GM12891 (cell line): ENCODE results near the gene CHRNE.
"Not testable (repeated sequence)": the region's sequence is repeated elsewhere in the genome, so short reads cannot be mapped to it uniquely, and the experiment has no call there.

Experiments
- DNase-seq: peaks from one replicate; pipeline ENCODE4 v3.0.0; 2011; ENCODE audit warnings: low spot score; ENCODE audit not compliant: insufficient read length
- FAIRE-seq: peaks from 2 replicates; lab custom pipeline; 2011; peaks lifted over from hg19 to GRCh38; lab: Jason Lieb, UNC
- PAX5 ChIP-seq: IDR thresholded peaks from 2 replicates; pipeline ENCODE4 v1.6.1; 2011; ENCODE audit warnings: low read length, moderate library complexity, mild to moderate bottlenecking; ENCODE audit not compliant: insufficient read depth, severe bottlenecking
- POLR2A ChIP-seq: IDR thresholded peaks from 2 replicates; pipeline ENCODE4 v1.6.1; 2011; ENCODE audit warnings: low read depth, low read length, control low read depth
- POLR2AphosphoS5 ChIP-seq: IDR thresholded peaks from 2 replicates; pipeline ENCODE4 v1.6.1; 2011; ENCODE audit warnings: low read depth, low read length, control low read depth
- POU2F2 ChIP-seq: IDR thresholded peaks from 2 replicates; pipeline ENCODE4 v1.6.1; 2011; ENCODE audit warnings: low read depth, mild to moderate bottlenecking, control low read depth, low read length, moderate library complexity
- SPI1 ChIP-seq: IDR thresholded peaks from 2 replicates; pipeline ENCODE4 v1.6.1; 2011; ENCODE audit warnings: low read depth, low read length, control low read depth
- TAF1 ChIP-seq: IDR thresholded peaks from 2 replicates; pipeline ENCODE4 v1.6.1; 2011; ENCODE audit warnings: low read depth, low read length, control low read depth

CHRNE gene

GRCh38 chr17:4858882-4859260 lies 44.0 kb downstream of the CHRNE start:
- TF ChIP-seq POU2F2: no peak
- TF ChIP-seq TAF1: no peak
- TF ChIP-seq PAX5: no peak
- TF ChIP-seq POLR2A: no peak
- no peak for TF ChIP-seq SPI1
- TF ChIP-seq POLR2AphosphoS5: no peak
- DNase-seq (no peak), FAIRE-seq (no peak)

- no peak for DNase-seq
- TF ChIP-seq SPI1 (no peak), TAF1 (no peak), POLR2A (no peak), POLR2AphosphoS5 (no peak), POU2F2 (no peak), PAX5 (no peak)
- no peak for FAIRE-seq
These were observed 44.6 kb downstream of the CHRNE start for GRCh38 chr17:4858068-4858881.

- not testable (repeated sequence) for DNase-seq, FAIRE-seq
These were observed 45.6 kb downstream of the CHRNE start for GRCh38 chr17:4857347-4857746.

GRCh38 chr17:4856937-4857314 lies 46.0 kb downstream of the CHRNE start:
- FAIRE-seq: no peak
- DNase-seq: no peak
- no peak for TF ChIP-seq PAX5
- TF ChIP-seq POLR2A: no peak
- TF ChIP-seq POU2F2: no peak
- no peak for TF ChIP-seq POLR2AphosphoS5
- TF ChIP-seq TAF1: no peak
- no peak for TF ChIP-seq SPI1

- no peak for DNase-seq
- FAIRE-seq: no peak
- TF ChIP-seq POU2F2: no peak
- TF ChIP-seq POLR2A: no peak
- no peak for TF ChIP-seq TAF1
- TF ChIP-seq SPI1: no peak
- TF ChIP-seq PAX5: no peak
- TF ChIP-seq POLR2AphosphoS5: no peak
These were observed 46.5 kb downstream of the CHRNE start for GRCh38 chr17:4856271-4856936.

- DNase-seq (no peak), FAIRE-seq (peak; percentile 20)
- TF ChIP-seq POLR2AphosphoS5 (no peak), POLR2A (no peak), POU2F2 (no peak), PAX5 (no peak), TAF1 (no peak), SPI1 (no peak)
These were observed 48.7 kb downstream of the CHRNE start for GRCh38 chr17:4854111-4854681.

- DNase-seq: no peak
- peak; percentile 74 for FAIRE-seq
- no peak for TF ChIP-seq POLR2AphosphoS5
These were observed 49.7 kb downstream of the CHRNE start for GRCh38 chr17:4853208-4853671.

- TF ChIP-seq POLR2A (no peak), POLR2AphosphoS5 (no peak), SPI1 (no peak), PAX5 (no peak), POU2F2 (no peak), TAF1 (no peak)
- peak; percentile 66 for FAIRE-seq
- DNase-seq: no peak
These were observed 50.2 kb downstream of the CHRNE start for GRCh38 chr17:4852567-4853207.

- FAIRE-seq: no peak
- DNase-seq: no peak
- TF ChIP-seq SPI1 (no peak), TAF1 (no peak), POU2F2 (no peak), POLR2AphosphoS5 (no peak), PAX5 (no peak), POLR2A (no peak)
These were observed 51.8 kb downstream of the CHRNE start for GRCh38 chr17:4851084-4851483.

- no peak for FAIRE-seq
- DNase-seq: no peak
- TF ChIP-seq TAF1: no peak
- TF ChIP-seq POLR2AphosphoS5: no peak
- no peak for TF ChIP-seq POLR2A
- TF ChIP-seq PAX5: no peak
- TF ChIP-seq SPI1: no peak
- TF ChIP-seq POU2F2: no peak
These were observed 52.7 kb downstream of the CHRNE start for GRCh38 chr17:4850246-4850645.
